Stimulated activated CD4-positive, alpha-beta T cell treated with anti-CD3 and anti-CD28 coated beads, Interleukin-1b, Interleukin-23, amount 100 ng/mL, for 1 hour (primary cell): ENCODE data around the gene C5AR2.
"Not testable (repeated sequence)": the region's sequence is repeated elsewhere in the genome, so short reads cannot be mapped to it uniquely, and the experiment has no call there.

Experiments used
- DNase-seq, 2 donors: peaks; one replicate each; pipeline ENCODE4 v3.0.0-alpha.2; 2020; ENCODE audit warnings: low read depth in 2 of 2

The C5AR2 gene

DNA sequence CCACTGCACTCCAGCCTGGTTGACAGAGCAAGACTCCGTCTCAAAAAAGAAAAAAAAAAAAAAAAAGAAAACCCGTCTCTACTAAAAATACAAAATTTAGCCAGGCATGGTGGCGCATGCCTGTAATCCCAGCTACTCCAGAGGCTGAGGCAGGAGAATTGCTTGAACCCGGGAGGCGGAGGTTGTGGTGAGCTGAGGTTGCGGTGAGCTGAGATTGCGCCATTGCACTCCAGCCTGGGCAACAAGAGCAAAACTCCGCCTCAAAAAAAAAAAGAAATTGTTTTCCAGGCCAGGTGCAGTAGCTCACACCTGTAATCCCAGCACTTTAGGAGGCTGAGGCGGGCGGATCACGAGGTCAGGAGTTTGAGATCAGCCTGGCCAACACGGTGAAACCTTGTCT lies 54.6 kb downstream of the C5AR2 start:
- not testable (repeated sequence) for DNase-seq

DNA sequence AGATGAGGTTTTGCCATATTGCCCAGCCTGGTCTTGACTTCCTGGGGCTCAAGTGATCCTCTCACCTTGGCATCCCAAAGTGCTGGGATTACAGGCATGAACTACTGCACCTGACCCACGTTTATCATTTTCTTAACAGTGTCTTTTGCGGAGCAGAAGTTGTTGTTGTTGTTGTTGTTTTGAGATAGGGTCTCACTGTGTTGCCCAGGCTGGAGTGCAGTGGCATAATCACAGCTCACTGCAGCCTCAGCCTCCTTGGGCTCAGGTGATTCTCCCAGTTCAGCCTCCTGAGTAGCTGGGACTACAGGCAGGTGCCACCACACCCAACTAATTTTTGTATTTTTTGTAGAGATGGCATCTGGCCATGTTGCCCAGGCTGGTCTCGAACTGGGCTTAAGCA lies 55.6 kb downstream of the C5AR2 start:
- not testable (repeated sequence) for DNase-seq

DNA sequence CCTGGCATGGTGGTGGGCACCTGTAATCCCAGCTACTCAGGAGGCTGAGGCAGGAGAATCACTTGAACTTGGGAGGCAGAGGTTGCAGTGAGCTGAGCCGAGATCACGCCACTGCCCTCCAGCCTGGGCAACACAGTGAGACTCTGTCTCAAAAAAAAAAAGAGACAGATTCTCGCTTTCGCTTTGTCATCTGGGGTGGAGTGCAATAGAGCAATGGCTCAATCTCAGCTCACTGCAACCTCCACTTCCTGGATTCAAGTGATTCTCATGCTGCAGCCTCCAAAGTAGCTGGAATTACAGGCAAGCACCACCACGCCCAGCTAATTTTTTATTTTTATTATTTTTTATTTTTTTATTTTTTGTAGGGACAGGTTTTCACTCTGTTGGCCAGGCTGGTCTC lies 56.7 kb downstream of the C5AR2 start:
- DNase-seq, result not testable (repeated sequence)

DNA sequence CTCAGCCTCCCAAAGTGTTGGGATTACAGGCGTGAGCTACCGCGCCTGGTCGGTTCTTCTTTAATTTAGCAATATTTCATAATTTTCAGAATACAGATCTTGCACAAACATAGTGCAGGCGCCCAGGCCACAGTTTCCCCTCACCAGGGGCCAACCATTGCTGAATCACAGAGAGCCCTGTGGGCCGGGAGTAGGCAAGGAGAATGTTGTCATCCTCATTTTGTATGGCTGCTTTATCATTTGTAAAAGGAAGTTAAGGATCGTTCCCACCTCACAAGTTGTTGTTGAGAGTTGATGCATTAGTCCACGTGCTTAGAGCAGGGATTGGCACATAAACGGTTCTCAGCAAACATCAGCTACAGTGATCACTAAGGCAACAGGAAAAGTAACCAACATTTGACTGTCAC lies 57.2 kb downstream of the C5AR2 start:
- DNase-seq, result no peak

DNA sequence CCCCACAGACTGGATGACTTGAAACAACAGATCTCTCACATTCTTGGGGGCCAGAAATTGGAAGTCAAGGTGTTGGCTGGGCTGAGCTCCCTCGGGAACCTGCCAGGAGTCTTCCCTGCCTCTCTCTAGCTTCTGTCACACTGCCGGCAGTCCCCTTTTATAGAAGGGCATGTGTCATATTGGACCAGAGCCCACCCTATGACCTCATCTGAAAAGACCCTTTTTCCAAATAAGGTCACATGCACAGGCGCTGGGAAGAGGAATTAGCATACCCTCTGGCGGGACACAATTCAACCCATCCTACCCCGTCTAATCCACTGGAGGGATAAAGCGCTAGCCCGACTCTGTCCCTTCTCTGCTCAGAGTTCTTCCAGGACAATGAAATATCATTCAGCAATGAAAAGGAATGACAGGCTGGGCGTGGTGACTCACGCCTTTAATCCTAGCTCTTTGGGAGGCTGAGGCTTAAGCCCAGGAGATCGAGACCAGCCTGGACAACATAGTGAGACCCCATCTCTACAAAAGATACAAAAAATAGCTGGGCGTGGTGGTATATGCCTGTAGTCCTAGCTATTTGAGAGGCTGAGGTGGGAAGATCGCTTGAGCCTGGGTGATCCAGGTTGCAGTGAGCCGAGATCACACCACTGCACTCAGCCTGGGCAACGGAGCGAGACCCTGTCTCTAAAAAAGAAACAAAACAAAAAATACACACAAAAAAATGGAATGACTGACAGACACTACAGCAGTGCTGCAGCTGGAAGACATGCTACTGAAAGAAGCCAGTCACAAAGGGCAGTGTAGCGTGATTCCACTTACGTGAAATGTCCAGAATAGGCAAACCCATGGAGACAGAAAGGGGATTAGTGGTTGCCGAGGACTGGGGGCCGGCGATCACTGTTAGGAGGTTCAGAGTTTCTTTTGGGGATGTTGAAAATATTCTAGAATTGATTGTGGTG lies 58.8 kb downstream of the C5AR2 start:
- DNase-seq, result no peak

DNA sequence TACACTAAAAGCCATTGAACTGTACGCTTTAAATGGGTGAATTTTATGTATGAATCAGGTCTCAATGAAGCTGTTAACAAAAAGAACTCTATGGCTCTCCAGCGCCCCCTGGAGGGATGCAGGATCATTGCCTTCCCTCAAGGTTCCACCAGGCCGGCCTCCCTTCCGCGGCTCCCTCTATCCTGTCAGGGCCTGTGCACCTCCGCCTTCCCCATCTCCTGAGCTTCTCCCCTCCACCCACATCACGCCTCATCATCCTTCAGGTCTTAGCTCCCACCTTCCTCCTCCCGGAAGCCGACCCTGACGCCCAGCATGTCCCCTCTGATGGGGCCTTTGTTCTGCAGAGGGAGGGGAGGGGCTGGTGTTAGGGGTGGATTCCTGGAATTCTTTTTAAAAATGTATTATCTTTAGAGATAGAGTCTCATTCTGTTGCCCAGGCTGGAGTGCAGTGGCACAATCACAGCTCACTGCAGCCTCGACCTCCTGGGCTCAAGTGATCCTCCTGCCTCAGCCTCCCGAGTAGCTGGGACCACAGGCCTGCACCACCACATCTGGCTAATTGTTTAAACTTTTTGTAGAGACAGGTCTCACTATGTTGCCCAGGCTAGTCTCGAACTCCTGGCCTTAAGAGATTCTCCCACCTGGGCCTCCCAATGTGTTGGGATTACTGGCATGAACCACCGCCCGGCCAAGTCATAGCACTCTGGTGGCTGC lies 59.7 kb downstream of the C5AR2 start:
- peak; percentile 67 to 73 for DNase-seq
